ENCODE results near the gene TYR. TPM values are rescaled to one million over a fixed set of nuclear protein-coding genes. Genes with fewer than 3 reads are reported as not detected.
"Not testable (repeated sequence)": the region's sequence is repeated elsewhere in the genome, so short reads cannot be mapped to it uniquely, and the experiment has no call there.

The TYR gene
- total RNA-seq, 2 donors from 2014 or later = not detected

DNA sequence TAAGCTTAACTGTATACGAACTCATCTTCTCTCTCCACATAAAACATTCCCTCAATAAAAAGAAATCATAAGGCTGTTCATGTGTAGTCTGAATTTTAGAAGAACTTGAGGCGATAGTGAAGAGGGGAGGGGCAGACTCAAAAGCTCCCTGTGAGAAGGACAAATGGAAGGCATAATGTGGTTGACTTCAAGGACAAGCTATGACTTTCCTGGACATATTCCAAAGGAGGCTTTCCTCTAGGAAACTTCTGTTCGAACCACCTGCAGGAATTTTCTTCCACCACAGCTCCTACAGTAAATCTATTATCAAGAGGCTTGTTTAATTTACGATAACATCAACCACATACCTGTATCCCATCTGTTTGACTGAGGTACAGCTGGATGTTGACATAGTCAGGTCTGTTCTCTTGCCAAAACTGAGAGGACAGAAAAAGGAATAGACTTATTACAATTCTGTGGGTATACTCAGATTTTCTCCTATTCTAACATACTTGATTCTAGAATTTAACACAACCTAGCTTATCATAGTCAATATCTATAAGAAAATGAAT lies 159.5 kb downstream of the TYR start:
- DNase-seq; ATAC-seq; intact Hi-C loops (cut with DNase I): not testable (repeated sequence)

DNA sequence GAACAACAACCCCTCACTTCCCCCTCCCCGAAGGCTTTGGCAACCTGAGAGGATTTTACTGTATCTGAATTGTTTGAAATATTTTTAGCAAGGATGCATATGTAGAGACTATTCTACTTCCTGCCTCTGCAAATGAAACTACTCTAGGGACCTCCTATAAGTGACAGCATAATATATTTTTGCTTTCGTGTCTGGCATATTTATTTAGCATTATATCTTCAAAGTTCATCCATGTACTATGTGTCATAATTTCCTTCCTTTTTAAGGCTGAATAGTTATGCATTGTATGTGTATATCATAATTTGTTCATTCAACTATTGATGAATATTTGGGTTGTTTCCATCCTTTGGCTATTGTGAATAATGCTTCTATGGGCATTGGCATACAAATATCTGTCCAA lies 160.4 kb downstream of the TYR start:
- intact Hi-C loops (cut with DNase I); ATAC-seq; DNase-seq: not testable (repeated sequence)

DNA sequence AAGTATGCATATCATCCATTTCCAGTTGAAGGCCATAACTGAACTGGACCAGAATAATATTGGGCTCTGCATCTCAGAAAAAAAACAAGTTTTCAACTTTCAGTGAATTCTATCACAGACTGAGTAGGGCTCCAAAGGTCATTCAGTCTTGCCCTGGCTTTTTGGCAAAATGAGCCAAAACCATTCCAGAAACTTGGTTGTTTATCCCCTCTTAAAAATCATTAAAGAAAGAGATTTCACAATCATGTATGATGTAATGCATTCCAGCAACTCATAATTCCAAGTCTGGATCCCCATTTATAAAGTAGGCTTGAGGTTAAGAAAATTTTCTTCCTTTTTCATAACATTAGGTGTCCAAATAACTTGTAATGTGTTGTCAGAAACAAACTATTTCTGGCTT lies 162.8 kb downstream of the TYR start:
- intact Hi-C loops (cut with DNase I); DNase-seq: not testable (repeated sequence)
- peak; percentile 71 to 77 for ATAC-seq

DNA sequence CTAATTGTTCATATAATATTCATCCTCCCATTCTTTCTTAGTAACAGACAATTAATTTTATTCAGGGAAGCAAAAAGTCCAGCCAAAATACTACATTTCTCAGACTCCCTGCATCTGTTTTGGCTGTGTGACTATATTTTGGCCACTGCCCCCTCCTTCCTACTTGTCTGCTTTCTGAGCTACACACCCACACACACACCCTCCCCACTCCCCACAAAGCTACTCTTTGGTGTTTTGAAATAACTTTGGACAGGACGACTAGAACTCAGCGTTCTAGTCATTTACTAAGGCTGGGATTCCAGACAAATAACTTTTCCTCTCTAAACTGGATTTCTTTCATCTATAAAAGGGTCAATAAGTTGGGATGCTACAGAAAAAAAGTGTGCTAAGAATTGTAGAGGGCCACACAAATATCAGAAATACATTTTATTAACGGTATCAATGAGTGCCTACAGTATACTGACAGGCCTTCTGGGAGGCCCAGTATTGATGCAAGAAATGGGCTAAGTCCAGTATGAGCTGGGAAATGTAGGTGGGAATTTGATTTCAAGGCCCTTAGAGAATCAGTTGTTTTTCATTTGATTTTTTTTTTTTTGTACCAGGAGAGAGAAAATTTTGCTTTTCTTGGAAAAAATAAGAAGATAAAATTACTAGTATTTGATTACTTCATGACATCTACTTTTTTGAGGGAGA lies 165.4 kb downstream of the TYR start:
- intact Hi-C loops (cut with DNase I) = not testable (repeated sequence)
- peak; percentile 80 to 94 for ATAC-seq
- DNase-seq = peak; percentile 49

Other genes with a start within 250 kb of the TYR start
- gene GRM5, start 111.9 kb upstream of the TYR start, total RNA-seq = under 1 TPM; 0.03 to 0.09 TPM